PC-9 (cell line): ENCODE results near the gene PCSK9.

ENCODE experiments used
- EZH2 ChIP-seq: fragments of 200-600 bp; sonication (generic); IDR thresholded peaks from 2 replicates; pipeline ENCODE4 v1.8.0; 2017; ENCODE audit warnings: antibody characterized with exemption, low read depth
- TF ChIP-seq, protein P1 (sequence below): fragments of 200-600 bp; sonication (generic); conservative IDR thresholded peaks from 2 replicates; pipeline ENCODE4 v1.6.1; 2017; ENCODE audit warnings: mixed run types, antibody characterized with exemption, mild to moderate bottlenecking, moderate library complexity

DNA sequence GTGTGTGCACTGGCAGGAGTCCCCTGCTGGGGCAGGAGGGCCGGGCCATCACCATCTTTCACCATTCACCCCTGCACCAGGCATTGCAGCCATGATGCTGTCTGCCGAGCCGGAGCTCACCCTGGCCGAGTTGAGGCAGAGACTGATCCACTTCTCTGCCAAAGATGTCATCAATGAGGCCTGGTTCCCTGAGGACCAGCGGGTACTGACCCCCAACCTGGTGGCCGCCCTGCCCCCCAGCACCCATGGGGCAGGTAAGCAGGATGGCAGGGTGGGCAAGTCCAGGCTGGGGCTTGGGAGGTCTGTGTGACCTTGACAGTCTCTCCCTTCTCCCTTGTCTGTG lies 18.6 kb downstream of the PCSK9 start:
- TF ChIP-seq, protein P1, sequence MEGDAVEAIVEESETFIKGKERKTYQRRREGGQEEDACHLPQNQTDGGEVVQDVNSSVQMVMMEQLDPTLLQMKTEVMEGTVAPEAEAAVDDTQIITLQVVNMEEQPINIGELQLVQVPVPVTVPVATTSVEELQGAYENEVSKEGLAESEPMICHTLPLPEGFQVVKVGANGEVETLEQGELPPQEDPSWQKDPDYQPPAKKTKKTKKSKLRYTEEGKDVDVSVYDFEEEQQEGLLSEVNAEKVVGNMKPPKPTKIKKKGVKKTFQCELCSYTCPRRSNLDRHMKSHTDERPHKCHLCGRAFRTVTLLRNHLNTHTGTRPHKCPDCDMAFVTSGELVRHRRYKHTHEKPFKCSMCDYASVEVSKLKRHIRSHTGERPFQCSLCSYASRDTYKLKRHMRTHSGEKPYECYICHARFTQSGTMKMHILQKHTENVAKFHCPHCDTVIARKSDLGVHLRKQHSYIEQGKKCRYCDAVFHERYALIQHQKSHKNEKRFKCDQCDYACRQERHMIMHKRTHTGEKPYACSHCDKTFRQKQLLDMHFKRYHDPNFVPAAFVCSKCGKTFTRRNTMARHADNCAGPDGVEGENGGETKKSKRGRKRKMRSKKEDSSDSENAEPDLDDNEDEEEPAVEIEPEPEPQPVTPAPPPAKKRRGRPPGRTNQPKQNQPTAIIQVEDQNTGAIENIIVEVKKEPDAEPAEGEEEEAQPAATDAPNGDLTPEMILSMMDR = no peak
- TF ChIP-seq EZH2 = no peak
